Fibroblast of villous mesenchyme (primary cell): ENCODE measurements around the gene MACROD2. TPM values are rescaled to one million over a fixed set of nuclear protein-coding genes. Genes with fewer than 3 reads are reported as not detected.

ENCODE experiments used
- DNase-seq: peaks from one replicate; pipeline ENCODE4 v3.0.0-alpha.2; 2010; ENCODE audit warnings: low read depth
- H3K4me3 ChIP-seq: 2 replicates; pipeline ENCODE4 v1.5.1; 2011; ENCODE audit warnings: low read depth, mild to moderate bottlenecking, low read length
- CTCF ChIP-seq: IDR thresholded peaks from 2 replicates; pipeline ENCODE4 v1.5.1; 2012; ENCODE audit warnings: low read depth, mild to moderate bottlenecking, low read length; ENCODE audit not compliant: insufficient read depth
- total RNA-seq: library from RNA; depleted of rRNA; stranded (reverse); fragments of >200 nt; gene quantifications from 2 replicates; pipeline ENCODE4 v1.2.3, GENCODE V29; 2012

Gene MACROD2
- total RNA-seq, 1 donor = 1.7 TPM

GRCh38 chr20:15455279-15455678, 1460.0 kb downstream of the MACROD2 start:
- no peak overlapping the region for H3K4me3 ChIP-seq
- no peak for DNase-seq
- TF ChIP-seq CTCF = no peak

- no peak overlapping the region for H3K4me3 ChIP-seq
- DNase-seq = no peak
- no peak for TF ChIP-seq CTCF
Observed at GRCh38 chr20:15461938-15462337, 1466.6 kb downstream of the MACROD2 start.

- no peak for DNase-seq
- no peak for TF ChIP-seq CTCF
- H3K4me3 ChIP-seq = no peak overlapping the region
Observed at GRCh38 chr20:15475483-15475882, 1480.2 kb downstream of the MACROD2 start.

GRCh38 chr20:15476186-15476585, 1480.9 kb downstream of the MACROD2 start:
- DNase-seq = no peak
- no peak for TF ChIP-seq CTCF
- no peak overlapping the region for H3K4me3 ChIP-seq

GRCh38 chr20:15476781-15477180, 1481.5 kb downstream of the MACROD2 start:
- DNase-seq = no peak
- no peak overlapping the region for H3K4me3 ChIP-seq
- TF ChIP-seq CTCF = no peak

GRCh38 chr20:15482525-15482924, 1487.2 kb downstream of the MACROD2 start:
- DNase-seq = no peak
- H3K4me3 ChIP-seq = no peak overlapping the region
- no peak for TF ChIP-seq CTCF

GRCh38 chr20:15485519-15485918, 1490.2 kb downstream of the MACROD2 start:
- H3K4me3 ChIP-seq = no peak overlapping the region
- DNase-seq = no peak
- no peak for TF ChIP-seq CTCF
